Medulla oblongata (tissue), 1 donor: Measurements from ENCODE around the gene SPRN.
"Not testable (repeated sequence)": the region's sequence is repeated elsewhere in the genome, so short reads cannot be mapped to it uniquely, and the experiment has no call there.

Source experiments
- DNase-seq: peaks from one replicate; pipeline ENCODE4 v3.0.0-alpha.2; 2015; ENCODE audit errors: extremely low spot score

SPRN gene, protein sequence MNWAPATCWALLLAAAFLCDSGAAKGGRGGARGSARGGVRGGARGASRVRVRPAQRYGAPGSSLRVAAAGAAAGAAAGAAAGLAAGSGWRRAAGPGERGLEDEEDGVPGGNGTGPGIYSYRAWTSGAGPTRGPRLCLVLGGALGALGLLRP

DNA sequence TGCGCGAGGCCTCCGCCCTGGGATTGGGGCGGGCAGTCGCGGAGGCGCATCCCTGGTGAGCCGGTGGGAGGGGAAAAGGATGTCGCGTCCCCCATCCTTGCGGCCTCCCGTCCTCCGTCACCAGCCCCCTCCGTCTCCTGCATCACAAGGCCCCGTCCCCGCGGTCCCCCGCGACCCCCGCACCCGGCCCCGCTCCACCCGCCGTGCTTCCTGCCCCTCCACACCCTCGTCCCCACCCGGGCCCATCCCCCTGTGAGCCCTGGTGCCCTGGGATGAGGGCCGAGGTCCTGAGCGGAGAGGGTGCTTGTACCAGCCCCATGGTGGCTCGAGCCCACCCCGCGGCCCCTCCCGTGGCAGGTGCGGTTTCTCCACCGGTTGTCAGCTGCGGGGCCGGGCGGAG lies at the start of gene SPRN:
SPRN (minus strand) TSS at position 25 of the 400 bp plus-strand sequence. CDS start 944 bp downstream, outside the sequence.
- not testable (repeated sequence) for DNase-seq

DNA sequence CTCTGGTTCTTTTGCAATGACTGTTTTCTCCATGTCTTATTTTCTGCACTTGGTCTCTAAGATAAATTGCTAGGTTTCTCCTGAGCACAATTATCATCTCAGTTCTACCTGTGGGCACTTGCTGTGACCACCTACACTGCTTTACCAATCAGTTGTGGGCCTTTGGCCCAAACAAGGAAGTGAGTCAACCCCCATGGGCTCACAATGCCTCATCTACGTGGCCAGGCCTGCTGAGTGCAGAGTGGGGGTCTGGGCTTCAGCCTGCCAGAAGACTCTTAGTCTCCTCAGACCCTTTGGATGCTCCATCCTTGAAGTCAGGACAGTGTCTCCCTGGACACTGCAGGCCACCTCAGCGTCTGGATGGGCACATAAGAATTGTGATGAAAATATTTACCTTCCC lies 49.6 kb upstream of the SPRN start:
- DNase-seq = no peak

DNA sequence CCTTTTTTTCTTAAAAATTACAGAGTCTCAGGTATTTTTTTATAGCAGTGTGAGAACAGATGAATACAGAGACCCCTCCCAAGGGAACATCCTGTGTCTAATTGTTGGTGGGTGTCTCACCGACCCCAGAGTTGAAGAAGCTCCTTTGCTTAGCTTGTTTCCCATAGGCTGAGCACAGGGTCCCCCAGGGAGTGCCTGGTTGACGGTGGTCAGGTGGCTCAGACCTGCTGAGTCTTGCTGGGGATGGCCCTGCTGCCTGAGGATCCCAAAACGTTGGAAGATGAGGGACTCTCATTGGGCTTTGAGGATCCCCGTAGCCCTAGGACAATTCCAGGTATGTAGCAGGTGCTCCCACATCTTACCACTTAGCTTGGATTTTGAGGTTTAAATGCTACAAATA lies 48.8 kb upstream of the SPRN start:
- DNase-seq = no peak

DNA sequence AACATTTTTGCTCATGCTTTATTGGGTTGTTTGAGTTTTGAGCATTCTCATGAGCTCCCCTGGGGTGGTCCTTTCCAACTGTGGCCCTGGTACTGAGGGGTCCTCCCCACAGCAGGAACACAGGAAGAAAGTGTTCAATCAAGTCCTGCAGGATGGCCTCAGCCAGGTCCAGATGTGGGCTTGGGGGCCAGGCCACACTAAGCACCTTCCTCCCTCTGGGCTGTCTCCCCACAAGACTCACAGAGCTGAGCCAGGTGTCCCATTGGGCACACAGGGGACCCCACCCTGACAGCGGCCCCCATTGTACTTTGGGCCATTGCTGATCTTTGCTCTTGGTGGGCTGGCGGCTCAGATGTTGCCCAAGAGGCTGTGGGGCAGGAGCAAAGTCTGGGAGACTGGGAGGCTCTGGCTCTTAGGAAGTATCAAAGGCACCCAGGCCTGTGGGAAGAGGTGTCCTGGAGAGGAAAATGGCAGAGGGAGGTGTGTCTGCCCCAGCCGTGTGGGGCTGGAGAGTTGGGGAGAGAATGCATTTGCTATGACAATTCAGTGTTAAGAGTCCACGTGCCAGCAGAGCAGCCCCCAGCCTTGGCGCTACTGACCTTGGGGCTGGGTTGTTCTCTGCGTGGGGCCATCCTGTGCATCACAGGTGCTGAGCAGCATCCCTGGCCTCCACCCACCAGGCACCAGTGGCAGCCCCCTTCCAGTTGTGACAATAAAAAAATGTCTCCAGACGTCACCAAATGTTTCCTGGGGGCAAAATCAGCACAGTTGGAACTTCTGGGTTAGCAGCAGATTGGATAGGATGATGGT lies 47.1 kb upstream of the SPRN start:
- no peak for DNase-seq

DNA sequence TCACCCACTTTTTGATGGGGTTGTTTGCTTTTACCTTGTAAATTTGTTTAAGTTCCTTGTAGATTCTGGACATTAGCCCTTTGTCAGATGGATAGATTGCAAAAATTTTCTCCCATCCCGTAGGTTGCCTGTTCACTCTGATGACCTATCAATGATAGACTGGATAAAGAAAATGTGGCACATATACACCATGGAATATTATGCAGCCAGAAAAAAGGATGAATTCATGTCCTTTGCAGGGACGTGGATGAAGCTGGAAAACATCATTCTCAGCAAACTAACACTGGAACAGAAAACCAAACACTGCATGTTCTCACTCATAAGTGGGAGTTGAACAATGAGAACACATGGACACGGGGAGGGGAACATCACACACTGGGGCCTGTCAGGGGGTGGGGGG lies 44.8 kb upstream of the SPRN start:
- not testable (repeated sequence) for DNase-seq

DNA sequence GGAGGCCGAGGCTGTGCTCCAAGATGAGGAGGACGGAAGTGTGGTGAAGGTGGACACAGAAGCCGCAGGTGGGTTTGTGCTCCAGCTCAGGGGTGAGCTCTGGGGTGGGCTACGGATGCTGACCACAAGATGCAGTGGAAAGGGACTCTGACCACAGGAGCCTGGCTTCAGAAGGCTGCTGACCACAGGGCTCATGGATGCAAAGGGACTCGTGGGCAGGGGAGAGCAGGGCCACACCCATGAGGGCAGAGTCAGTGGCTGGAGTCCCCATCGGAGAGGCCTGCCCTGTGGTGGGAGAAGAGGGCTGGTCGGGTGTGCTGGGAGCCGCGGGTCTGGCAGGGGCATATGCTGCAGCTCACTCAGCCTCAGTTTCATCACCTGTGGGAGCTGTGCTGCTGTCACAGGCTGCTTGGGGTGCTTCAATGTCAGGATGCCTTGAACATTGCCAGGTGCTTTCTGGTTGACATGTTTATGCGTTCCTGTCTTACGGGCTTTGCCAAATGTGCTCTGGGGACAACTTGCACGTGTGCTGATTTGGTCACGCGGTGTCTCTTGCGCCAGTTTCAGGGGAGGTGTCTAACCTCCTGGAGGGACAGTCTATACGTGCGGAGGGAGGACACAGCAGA lies 43.0 kb upstream of the SPRN start:
- DNase-seq = no peak

DNA sequence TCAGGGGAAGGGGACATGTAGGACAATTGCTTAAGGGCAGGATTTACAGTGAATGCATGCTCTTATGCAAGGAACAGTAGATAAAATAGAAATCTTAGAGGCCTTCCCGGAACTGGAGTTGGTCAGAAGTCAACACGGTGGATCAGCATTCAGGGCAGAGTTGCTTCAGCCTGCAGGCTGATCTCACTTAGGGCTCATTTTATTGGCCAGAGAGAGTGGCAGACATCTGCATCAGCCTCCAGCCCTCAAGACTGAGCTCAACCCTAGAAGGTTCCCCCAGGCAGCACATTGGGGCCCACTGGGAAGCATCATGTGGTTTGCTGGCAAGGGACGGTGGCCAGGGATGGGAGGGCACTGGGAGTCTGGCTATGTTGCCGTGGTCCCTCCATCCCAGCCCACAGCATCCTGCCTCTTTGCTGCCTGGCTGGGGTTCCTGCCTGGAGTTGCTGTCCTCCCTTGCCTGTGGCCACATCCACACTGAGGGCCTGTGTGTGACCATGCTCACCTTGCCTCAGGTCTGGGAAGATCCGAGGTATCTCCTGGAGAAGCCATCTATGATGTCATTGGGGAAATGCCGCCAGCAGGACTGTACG lies 42.4 kb upstream of the SPRN start:
- DNase-seq = no peak

DNA sequence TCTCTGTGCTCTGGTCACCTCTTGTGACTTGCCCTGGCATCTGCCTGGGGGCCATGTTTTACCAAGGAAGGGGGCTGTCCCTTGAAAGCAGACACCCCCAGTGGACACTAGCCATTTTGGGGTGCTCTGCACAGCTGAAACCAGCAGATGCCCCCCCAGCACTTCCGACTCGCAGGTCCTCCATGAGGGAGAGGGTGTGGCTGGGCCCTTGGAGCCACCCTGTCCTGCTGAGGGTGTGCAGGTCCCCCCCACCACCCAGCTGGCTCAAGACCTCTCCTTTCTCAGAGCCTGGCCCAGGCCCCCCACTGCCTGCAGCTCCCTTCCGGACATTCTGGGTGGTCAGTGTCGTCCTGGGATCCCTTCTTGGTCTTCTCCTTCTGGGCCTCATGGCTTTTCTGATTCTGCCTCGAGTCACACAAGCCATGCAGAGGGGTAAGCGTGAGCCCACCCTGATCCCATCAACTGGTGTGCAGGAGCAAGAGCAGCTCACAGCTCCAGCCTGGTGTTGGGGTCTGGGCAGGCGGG lies 41.6 kb upstream of the SPRN start:
- DNase-seq = no peak

DNA sequence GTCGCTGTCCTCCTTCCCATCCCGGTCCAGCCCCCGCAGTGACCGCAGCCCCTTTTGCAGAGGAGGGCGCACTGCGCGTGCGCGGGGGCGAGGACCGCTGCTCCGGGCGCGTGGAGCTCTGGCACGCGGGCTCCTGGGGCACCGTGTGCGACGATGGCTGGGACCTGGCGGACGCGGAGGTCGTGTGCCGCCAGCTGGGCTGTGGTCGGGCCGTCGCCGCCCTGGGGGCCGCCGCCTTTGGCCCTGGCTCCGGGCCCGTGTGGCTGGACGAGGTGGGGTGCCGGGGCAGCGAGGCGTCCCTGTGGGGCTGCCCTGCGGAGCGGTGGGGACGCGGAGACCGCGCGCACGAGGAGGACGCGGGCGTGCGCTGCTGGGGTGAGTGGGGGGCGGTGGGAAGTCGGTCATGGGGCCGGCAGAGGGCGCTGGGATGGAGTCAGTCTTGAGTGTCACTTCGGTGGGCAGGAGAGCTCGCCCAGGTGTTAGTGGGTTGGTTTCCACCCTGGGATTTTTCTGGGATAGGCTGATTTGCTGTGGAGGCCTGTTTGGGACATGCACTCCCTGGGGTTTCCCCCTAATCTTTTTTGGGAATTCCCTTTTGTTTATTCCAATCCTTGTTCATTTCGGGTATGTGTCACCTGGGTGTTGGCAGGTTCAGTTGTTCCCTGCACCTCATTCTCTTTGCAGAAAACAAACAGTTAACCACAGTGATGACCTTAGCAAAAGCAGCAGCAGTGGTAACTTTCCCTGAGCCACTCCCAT lies 40.9 kb upstream of the SPRN start:
- DNase-seq = no peak

DNA sequence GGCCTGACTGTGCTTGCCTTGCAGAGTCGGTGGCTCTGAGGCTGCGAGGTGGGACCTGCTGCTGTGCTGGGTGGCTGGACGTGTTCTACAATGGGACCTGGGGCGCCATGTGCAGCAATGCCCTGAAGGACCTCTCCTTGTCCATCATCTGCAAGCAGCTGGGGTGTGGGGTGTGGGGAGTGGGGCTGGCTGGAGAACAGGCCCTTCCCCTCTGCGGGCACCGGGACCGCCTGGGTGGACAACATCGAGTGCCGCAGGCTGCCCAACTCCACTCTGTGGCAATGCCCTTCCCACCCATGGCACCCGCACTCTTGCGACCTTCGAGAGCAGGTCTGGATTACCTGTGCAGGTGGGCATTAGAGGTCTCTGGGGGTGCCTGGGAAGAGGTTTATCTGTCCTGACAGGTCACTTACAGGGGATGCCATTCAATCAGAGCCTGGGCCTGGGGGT lies 40.2 kb upstream of the SPRN start:
- DNase-seq = no peak

DNA sequence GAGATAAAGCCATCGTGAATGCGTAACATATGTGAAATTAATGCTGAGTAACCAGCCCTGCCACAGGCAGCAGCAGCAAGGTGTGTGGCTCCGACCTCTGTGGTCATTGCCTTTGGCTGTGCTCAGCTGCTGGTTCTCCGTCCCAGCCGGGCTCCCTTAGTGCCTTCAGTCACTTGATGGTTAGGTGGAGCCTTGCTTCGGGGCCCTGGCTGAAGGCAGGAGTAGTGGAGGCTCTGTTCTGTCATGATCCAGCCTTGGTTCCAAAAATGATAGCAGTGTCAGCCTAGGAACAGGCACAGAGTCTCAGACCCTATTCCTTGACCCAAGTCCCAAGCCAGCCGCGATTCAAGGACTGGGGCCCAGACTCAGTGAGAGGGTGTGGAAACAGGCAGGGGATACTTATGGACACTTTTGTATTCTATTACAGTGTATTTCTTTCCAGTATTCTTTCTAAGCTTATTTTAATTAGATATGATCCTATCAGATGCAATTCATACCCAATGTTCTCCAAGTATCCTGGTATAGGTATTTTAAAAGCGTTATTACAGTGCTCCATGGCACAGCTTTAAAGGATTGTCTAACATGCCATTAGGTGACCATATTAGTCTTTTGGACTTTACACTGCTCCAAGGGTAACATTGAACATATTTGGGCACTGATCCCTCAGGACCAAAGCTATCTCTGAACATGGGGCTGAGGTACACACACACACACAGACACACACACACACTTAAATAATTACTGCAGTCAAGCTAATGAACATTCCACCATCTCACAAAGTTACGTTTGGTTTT lies 38.3 kb upstream of the SPRN start:
- no peak for DNase-seq

DNA sequence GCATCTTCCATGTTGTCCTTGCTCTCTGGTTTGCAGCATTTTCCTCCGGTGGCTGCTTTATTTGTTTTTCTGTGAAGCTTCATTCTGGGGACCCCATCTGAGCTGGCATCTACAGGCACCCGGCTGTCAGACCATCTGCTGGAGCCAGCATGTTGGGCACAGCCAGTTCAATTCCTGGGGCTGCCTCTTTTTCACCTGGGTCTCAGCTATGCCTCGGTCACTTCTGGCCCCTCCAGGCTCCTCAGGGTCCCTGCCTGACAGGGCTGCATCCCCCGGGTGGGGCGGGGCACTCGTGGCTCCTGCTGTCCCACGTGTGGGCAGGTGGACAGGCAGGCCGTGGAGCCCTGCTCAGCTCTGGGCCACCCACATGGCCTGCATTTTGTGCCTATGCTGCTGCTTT lies 37.4 kb upstream of the SPRN start:
- DNase-seq = no peak

DNA sequence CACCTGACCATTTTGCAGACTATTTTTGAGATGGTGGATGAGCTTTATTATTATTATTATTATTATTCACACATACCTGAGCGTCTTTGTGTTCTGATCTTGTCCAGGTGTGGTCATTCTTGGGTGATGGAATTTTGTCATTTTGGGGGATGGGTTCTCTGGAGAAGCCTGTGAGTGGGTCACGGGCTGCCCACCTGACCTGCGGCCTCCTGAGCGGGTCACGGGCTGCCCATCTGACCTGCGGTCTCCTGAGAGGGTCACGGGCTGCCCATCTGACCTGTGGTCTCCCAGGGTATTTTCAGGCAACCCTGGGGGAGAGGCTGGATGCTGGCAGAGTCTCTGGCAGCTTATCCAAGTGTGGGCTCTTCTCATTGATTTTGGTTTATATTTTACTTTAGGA lies 36.6 kb upstream of the SPRN start:
- no peak for DNase-seq

DNA sequence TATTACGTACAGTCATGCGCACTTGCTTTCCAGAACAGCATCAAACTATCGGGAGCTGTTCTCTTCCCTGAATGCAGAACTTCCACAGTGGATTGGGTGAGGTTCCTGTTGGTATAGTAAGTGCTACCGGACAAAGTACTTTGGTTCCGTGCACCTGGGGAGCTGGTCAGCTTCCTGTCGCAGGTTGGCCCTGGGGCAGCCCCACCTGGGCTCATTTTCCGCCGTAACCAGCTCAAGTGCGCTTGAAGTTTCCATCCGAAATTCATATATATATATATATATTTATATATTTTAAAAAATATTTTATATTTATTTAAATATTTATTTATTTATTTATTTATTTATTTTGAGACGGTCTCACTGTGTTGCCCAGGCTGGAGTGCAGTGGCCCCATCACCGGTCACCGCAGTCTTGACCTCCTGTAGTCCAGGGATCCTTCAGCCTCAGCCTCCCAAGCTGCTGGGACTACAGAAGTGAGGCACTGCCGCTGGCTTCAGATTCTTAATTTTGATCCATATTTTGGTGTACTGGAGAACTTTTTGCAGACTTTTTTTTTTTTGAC lies 35.9 kb upstream of the SPRN start:
- no peak for DNase-seq

DNA sequence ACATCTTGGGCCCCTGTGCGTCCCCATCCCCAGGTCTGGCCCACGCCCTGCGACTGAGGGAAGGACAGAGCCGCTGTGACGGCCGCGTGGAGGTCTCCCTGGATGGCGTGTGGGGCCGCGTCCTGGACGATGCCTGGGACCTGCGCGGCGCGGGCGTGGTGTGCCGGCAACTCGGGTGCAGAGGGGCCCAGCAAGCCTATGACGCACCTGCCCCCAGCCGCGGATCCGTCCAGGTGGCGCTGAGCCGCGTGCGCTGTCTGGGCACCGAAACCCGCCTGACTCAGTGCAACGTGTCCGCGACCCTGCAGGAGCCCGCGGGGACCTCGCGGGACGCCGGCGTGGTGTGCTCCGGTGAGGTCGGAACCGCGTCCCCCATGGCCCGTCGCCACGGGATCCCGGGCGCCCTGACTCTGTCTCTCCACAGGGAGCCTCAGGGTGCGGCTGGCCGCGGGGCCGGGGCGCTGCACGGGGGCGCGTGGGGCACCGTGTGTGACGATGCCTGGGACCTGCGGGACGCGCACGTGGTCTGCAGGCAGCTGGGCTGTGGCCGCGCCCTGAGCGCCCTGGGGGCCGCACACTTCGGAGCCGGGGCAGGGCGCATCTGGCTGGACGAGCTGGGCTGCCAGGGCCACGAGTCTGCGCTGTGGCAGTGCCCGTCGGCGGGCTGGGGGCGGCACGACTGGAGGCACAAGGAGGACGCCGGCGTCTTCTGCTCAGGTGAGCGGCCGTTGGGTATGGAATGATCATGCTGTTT lies 35.2 kb upstream of the SPRN start:
- no peak for DNase-seq

DNA sequence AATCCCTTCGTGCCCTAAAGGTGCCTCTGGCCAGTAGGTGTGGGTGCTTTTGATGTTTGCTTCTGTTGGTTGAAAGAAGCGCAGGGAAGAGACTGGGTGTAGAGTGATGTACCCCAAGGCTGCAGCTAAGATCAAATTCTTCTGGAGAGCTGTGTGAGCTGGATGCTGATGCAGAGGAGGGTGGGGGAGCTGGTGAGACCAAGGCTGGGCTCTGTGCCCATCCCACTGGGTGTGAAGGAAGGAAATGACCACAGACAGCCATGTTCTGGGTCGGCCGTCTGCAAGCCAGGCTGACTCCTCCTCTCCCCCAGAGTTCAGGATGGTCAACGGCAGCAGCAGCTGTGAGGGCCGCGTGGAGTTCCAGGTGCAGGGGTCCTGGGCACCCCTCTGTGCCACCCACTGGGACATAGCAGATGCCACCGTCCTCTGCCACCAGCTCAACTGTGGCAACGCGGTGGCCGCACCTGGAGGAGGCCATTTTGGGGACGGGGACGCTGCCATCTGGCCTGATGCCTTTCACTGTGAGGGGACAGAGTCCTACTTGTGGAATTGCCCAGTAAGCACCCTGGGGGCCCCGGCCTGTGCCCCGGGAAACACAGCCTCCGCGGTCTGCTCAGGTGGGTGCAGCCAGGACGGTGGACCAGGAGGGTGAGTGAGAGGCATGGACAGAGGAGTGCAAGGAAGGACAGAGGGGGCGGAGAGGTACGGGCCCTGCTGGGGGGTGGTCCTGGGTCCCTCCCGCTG lies 34.5 kb upstream of the SPRN start:
- no peak for DNase-seq

DNA sequence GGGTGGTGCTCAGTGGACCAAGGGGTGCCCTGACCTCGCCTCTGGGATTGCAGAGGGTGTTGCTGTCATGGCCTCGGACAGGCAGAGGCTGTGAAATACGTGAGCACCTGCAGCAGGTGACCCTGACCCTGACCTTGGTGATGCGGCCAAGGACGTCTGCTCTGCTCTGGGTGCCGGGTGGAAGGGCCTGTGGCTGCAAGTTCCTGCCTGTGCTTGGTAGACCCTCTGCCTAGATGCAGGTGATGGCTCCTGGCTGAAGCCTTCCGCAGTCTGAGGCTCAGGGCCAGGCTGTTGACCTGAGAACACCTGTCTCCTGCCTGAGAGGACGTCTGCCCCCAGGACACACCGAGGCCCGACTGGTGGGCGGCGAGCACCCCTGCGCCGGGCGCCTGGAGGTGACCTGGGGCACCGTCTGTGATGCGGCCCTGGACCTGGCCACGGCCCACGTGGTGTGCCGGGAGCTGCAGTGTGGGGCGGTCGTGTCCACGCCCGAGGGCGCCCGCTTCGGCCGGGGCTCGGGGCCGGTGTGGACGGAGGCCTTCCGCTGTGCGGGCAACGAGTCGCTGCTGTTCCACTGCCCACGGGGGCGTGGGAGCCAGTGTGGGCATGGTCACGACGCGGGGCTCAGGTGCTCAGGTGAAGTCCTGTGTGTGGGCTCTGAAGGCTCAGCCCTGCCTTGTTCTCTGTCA lies 33.7 kb upstream of the SPRN start:
- no peak for DNase-seq

DNA sequence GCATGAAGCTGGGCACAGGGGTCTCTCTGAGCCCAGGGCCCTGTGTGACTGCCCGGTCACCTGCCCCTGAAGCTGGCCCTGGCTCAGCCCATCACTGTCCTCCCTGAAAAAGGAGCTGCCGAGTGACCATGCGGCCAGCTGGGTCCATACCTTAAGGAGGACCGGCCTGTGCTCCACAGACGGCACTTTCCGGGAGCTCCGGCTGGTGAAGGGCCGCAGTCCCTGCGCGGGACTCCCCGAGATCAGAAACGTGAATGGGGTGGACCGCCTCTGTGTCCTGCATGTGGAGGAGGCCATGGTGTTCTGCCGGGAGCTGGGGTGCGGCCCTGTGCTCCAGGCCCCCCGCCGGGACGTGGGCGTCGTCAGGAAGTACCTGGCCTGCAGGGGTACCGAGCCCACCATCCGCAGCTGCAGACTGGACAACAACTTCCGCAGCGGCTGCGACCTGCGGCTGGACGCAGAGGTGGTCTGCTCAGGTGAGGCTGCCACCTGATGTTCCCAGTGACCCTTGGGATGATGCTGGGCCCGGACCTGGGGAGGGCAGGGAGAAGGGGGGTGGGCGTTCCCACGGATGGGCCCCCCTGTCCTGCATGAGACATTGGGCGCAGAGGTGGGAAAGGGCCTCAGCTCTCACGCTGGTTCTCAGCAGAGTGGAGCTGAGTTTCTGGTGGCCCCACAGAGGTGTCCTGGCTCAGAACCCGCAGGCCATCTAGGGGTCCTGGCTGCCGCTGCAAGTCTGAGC lies 32.8 kb upstream of the SPRN start:
- no peak for DNase-seq
